ENCODE results near the gene CAMTA1. TPM values are rescaled to one million over a fixed set of nuclear protein-coding genes. Genes with fewer than 3 reads are reported as not detected.

CAMTA1 gene
- polyA plus RNA-seq, 2 donors = 61.1 to 75.0 TPM

GRCh38 chr1:7745783-7746182 lies 960.5 kb downstream of the CAMTA1 start:
- H3K27ac ChIP-seq (ENCODE audit: low read depth in 2 of 2, low read length in 1 of 2) = no peak overlapping the region
- 53 to 70% methylated on average over 10 of the region's 10 CpGs for WGBS, 2 donors
- no peak overlapping the region for H3K4me3 ChIP-seq (ENCODE audit: low read depth in 1 of 2, low read length in 2 of 2)
- no peaks in the 10 kb centered on the region for H3K27me3 ChIP-seq (ENCODE audit: control insufficient read depth in 1 of 2, insufficient read depth in 2 of 2, low read length in 2 of 2)
- H3K4me1 ChIP-seq (ENCODE audit: control insufficient read depth in 2 of 2, insufficient read depth in 2 of 2, low read length in 1 of 2) = no peaks in the 10 kb centered on the region
- H3K36me3 ChIP-seq (ENCODE audit: control insufficient read depth in 2 of 2, insufficient read depth in 2 of 2, low read length in 1 of 2) = no peaks in the 10 kb centered on the region
- no peaks in the 10 kb centered on the region for H3K9me3 ChIP-seq (ENCODE audit: control insufficient read depth in 2 of 2, insufficient read depth in 1 of 2, low read depth in 1 of 2, low read length in 1 of 2)

DNA sequence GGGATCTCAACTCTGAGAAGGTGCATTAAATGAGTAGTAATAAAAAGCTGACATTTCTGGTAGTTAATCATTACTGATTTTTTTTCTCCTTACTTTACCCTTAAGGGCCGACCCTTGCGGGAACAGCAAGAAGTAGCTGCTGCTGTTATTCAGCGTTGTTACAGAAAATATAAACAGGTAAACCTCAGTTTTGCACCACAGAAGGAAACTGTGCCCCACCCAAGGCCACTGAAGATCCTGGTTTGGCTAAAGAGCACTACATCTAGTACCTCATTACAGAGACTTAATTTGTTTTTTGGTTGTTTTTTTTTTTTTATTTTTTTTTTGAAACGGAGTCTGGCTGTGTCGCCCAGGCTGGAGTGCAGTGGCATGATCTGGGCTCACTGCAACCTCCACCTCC lies 962.4 kb downstream of the CAMTA1 start:
- no peak overlapping the region for H3K4me3 ChIP-seq (ENCODE audit: low read depth in 1 of 2, low read length in 2 of 2)
- 80 to 82% methylated on average over 5 of the region's 5 CpGs for WGBS, 2 donors
- H3K9me3 ChIP-seq (ENCODE audit: control insufficient read depth in 2 of 2, insufficient read depth in 1 of 2, low read depth in 1 of 2, low read length in 1 of 2) = no peaks in the 10 kb centered on the region
- no peaks in the 10 kb centered on the region for H3K27me3 ChIP-seq (ENCODE audit: control insufficient read depth in 1 of 2, insufficient read depth in 2 of 2, low read length in 2 of 2)
- H3K4me1 ChIP-seq (ENCODE audit: control insufficient read depth in 2 of 2, insufficient read depth in 2 of 2, low read length in 1 of 2) = no peaks in the 10 kb centered on the region
- H3K27ac ChIP-seq (ENCODE audit: low read depth in 2 of 2, low read length in 1 of 2) = no peak overlapping the region
- no peaks in the 10 kb centered on the region for H3K36me3 ChIP-seq (ENCODE audit: control insufficient read depth in 2 of 2, insufficient read depth in 2 of 2, low read length in 1 of 2)

GRCh38 chr1:7749126-7749525 lies 963.9 kb downstream of the CAMTA1 start:
- Histone ChIP-seq H3K27ac (ENCODE audit: low read depth in 2 of 2, low read length in 1 of 2) (no peak overlapping the region), H3K36me3 (ENCODE audit: control insufficient read depth in 2 of 2, insufficient read depth in 2 of 2, low read length in 1 of 2) (no peaks in the 10 kb centered on the region), H3K9me3 (ENCODE audit: control insufficient read depth in 2 of 2, insufficient read depth in 1 of 2, low read depth in 1 of 2, low read length in 1 of 2) (no peaks in the 10 kb centered on the region), H3K4me1 (ENCODE audit: control insufficient read depth in 2 of 2, insufficient read depth in 2 of 2, low read length in 1 of 2) (no peaks in the 10 kb centered on the region), H3K4me3 (ENCODE audit: low read depth in 1 of 2, low read length in 2 of 2) (no peak overlapping the region), H3K27me3 (ENCODE audit: control insufficient read depth in 1 of 2, insufficient read depth in 2 of 2, low read length in 2 of 2) (no peaks in the 10 kb centered on the region)
- WGBS, 2 donors = 51 to 60% methylated on average over 5 of the region's 5 CpGs

DNA sequence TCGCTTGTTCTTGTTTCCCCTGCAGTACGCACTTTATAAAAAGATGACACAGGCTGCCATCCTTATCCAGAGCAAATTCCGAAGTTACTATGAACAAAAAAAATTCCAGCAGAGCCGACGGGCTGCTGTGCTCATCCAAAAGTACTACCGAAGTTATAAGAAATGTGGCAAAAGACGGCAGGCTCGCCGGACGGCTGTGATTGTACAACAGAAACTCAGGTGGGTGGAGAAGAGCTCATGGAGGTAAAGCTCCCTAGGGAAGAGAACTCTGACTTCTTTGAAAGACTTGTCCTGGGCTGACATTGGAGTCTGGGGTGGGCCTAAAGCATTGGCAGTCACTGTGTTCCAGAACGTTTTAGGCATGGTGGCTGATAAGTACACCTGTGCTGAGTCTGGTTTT lies 965.9 kb downstream of the CAMTA1 start:
- Histone ChIP-seq H3K4me3 (ENCODE audit: low read depth in 1 of 2, low read length in 2 of 2) (no peak overlapping the region), H3K27me3 (ENCODE audit: control insufficient read depth in 1 of 2, insufficient read depth in 2 of 2, low read length in 2 of 2) (no peaks in the 10 kb centered on the region), H3K36me3 (ENCODE audit: control insufficient read depth in 2 of 2, insufficient read depth in 2 of 2, low read length in 1 of 2) (no peaks in the 10 kb centered on the region), H3K27ac (ENCODE audit: low read depth in 2 of 2, low read length in 1 of 2) (no peak overlapping the region), H3K4me1 (ENCODE audit: control insufficient read depth in 2 of 2, insufficient read depth in 2 of 2, low read length in 1 of 2) (no peaks in the 10 kb centered on the region), H3K9me3 (ENCODE audit: control insufficient read depth in 2 of 2, insufficient read depth in 1 of 2, low read depth in 1 of 2, low read length in 1 of 2) (no peaks in the 10 kb centered on the region)
- WGBS, 2 donors = 89 to 90% methylated on average over 11 of the region's 11 CpGs

GRCh38 chr1:7752512-7753417 lies 967.5 kb downstream of the CAMTA1 start:
- Histone ChIP-seq H3K4me1 (ENCODE audit: control insufficient read depth in 2 of 2, insufficient read depth in 2 of 2, low read length in 1 of 2) (no peaks in the 10 kb centered on the region), H3K27me3 (ENCODE audit: control insufficient read depth in 1 of 2, insufficient read depth in 2 of 2, low read length in 2 of 2) (no peaks in the 10 kb centered on the region), H3K36me3 (ENCODE audit: control insufficient read depth in 2 of 2, insufficient read depth in 2 of 2, low read length in 1 of 2) (no peaks in the 10 kb centered on the region), H3K27ac (ENCODE audit: low read depth in 2 of 2, low read length in 1 of 2) (no peak overlapping the region), H3K4me3 (ENCODE audit: low read depth in 1 of 2, low read length in 2 of 2) (peak overlapping the region in 1 of 2 donors; percentile 34), H3K9me3 (ENCODE audit: control insufficient read depth in 2 of 2, insufficient read depth in 1 of 2, low read depth in 1 of 2, low read length in 1 of 2) (no peaks in the 10 kb centered on the region)
- WGBS, 2 donors = 23 to 25% methylated on average over 18 of the region's 18 CpGs

GRCh38 chr1:7753641-7754040 lies 968.4 kb downstream of the CAMTA1 start:
- WGBS, 2 donors = 68 to 73% methylated on average over 3 of the region's 3 CpGs
- H3K4me1 ChIP-seq (ENCODE audit: control insufficient read depth in 2 of 2, insufficient read depth in 2 of 2, low read length in 1 of 2) = no peaks in the 10 kb centered on the region
- H3K4me3 ChIP-seq (ENCODE audit: low read depth in 1 of 2, low read length in 2 of 2) = no peak overlapping the region
- H3K27ac ChIP-seq (ENCODE audit: low read depth in 2 of 2, low read length in 1 of 2) = no peak overlapping the region
- no peaks in the 10 kb centered on the region for H3K36me3 ChIP-seq (ENCODE audit: control insufficient read depth in 2 of 2, insufficient read depth in 2 of 2, low read length in 1 of 2)
- H3K27me3 ChIP-seq (ENCODE audit: control insufficient read depth in 1 of 2, insufficient read depth in 2 of 2, low read length in 2 of 2) = no peaks in the 10 kb centered on the region
- H3K9me3 ChIP-seq (ENCODE audit: control insufficient read depth in 2 of 2, insufficient read depth in 1 of 2, low read depth in 1 of 2, low read length in 1 of 2) = no peaks in the 10 kb centered on the region

DNA sequence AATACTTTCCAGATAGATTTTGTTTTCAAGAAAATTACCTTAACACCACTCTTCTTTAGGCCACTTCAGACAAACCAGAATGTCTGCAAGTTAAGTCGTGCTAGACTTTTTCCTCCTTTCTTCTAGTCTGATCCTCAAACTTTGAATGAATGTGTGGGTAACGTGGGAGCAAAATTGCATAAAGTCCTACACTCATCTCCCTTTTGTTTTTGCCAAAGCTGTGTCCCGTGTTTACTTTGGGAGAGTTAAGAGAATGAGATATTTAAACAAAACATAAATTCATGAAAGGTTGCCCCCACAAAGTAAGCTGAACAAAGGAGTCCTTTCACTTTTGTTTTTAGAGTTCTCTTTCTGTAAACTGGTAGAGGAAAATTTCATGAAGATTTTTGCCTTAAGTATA lies 969.0 kb downstream of the CAMTA1 start:
- H3K9me3 ChIP-seq (ENCODE audit: control insufficient read depth in 2 of 2, insufficient read depth in 1 of 2, low read depth in 1 of 2, low read length in 1 of 2) = no peaks in the 10 kb centered on the region
- no peaks in the 10 kb centered on the region for H3K4me1 ChIP-seq (ENCODE audit: control insufficient read depth in 2 of 2, insufficient read depth in 2 of 2, low read length in 1 of 2)
- no peak overlapping the region for H3K27ac ChIP-seq (ENCODE audit: low read depth in 2 of 2, low read length in 1 of 2)
- 72 to 79% methylated on average over 3 of the region's 3 CpGs for WGBS, 2 donors
- H3K27me3 ChIP-seq (ENCODE audit: control insufficient read depth in 1 of 2, insufficient read depth in 2 of 2, low read length in 2 of 2) = no peaks in the 10 kb centered on the region
- H3K36me3 ChIP-seq (ENCODE audit: control insufficient read depth in 2 of 2, insufficient read depth in 2 of 2, low read length in 1 of 2) = no peaks in the 10 kb centered on the region
- H3K4me3 ChIP-seq (ENCODE audit: low read depth in 1 of 2, low read length in 2 of 2) = no peak overlapping the region

- Histone ChIP-seq H3K4me1 (ENCODE audit: control insufficient read depth in 2 of 2, insufficient read depth in 2 of 2, low read length in 1 of 2) (no peaks in the 10 kb centered on the region), H3K9me3 (ENCODE audit: control insufficient read depth in 2 of 2, insufficient read depth in 1 of 2, low read depth in 1 of 2, low read length in 1 of 2) (no peaks in the 10 kb centered on the region), H3K36me3 (ENCODE audit: control insufficient read depth in 2 of 2, insufficient read depth in 2 of 2, low read length in 1 of 2) (no peaks in the 10 kb centered on the region), H3K27ac (ENCODE audit: low read depth in 2 of 2, low read length in 1 of 2) (no peak overlapping the region), H3K27me3 (ENCODE audit: control insufficient read depth in 1 of 2, insufficient read depth in 2 of 2, low read length in 2 of 2) (no peaks in the 10 kb centered on the region), H3K4me3 (ENCODE audit: low read depth in 1 of 2, low read length in 2 of 2) (no peak overlapping the region)
- 44 to 45% methylated on average over 1 of the region's 1 CpG for WGBS, 2 donors
Observed at GRCh38 chr1:7755448-7755847, 970.2 kb downstream of the CAMTA1 start.

DNA sequence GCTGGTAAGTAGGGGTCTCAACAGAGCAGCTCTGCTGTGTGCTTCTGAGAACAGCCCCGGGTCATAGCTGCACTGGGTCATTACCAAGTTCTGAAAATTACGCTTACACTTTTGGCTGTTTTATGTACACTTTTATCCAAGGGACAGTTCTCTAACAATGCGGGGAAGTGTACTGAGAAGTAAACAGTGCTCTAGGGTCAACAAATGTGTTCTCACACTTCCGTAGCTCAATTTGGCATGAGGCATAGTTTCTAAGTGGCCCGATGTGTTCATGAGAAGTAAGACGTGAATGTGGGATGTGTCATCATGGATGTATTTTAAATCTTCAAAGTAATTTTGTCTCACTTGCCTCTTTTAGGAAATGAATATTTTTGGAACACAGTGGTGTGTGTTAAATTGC lies 975.0 kb downstream of the CAMTA1 start:
- no peaks in the 10 kb centered on the region for H3K9me3 ChIP-seq (ENCODE audit: control insufficient read depth in 2 of 2, insufficient read depth in 1 of 2, low read depth in 1 of 2, low read length in 1 of 2)
- H3K27ac ChIP-seq (ENCODE audit: low read depth in 2 of 2, low read length in 1 of 2) = no peak overlapping the region
- no peaks in the 10 kb centered on the region for H3K4me1 ChIP-seq (ENCODE audit: control insufficient read depth in 2 of 2, insufficient read depth in 2 of 2, low read length in 1 of 2)
- H3K27me3 ChIP-seq (ENCODE audit: control insufficient read depth in 1 of 2, insufficient read depth in 2 of 2, low read length in 2 of 2) = no peaks in the 10 kb centered on the region
- 74 to 75% methylated on average over 6 of the region's 6 CpGs for WGBS, 2 donors
- no peak overlapping the region for H3K4me3 ChIP-seq (ENCODE audit: low read depth in 1 of 2, low read length in 2 of 2)
- H3K36me3 ChIP-seq (ENCODE audit: control insufficient read depth in 2 of 2, insufficient read depth in 2 of 2, low read length in 1 of 2) = no peaks in the 10 kb centered on the region

DNA sequence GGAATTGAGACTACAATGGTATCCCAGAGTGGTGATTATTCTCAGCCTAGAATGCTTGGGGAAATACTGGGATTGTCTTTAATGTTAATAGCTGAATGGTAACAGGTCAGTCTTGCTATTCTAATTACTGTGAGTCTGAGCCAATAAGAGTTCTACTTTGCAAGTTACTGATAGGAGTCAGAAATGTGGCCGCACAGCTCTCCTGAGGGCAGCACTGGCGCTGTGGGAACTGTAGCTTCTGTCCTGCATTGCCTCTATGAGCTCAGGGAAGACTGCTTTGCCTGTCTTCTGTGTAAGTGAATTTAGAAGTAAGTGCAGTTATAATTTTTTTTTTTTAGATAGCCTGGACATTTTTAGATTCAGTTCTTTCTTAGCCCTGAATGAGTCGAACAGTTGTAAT lies 975.8 kb downstream of the CAMTA1 start:
- H3K27ac ChIP-seq (ENCODE audit: low read depth in 2 of 2, low read length in 1 of 2) = no peak overlapping the region

More for the DNA sequence above, 975.8 kb downstream of the CAMTA1 start:
- Histone ChIP-seq H3K4me3 (ENCODE audit: low read depth in 1 of 2, low read length in 2 of 2) (no peak overlapping the region), H3K4me1 (ENCODE audit: control insufficient read depth in 2 of 2, insufficient read depth in 2 of 2, low read length in 1 of 2) (no peaks in the 10 kb centered on the region), H3K36me3 (ENCODE audit: control insufficient read depth in 2 of 2, insufficient read depth in 2 of 2, low read length in 1 of 2) (no peaks in the 10 kb centered on the region), H3K27me3 (ENCODE audit: control insufficient read depth in 1 of 2, insufficient read depth in 2 of 2, low read length in 2 of 2) (no peaks in the 10 kb centered on the region), H3K9me3 (ENCODE audit: control insufficient read depth in 2 of 2, insufficient read depth in 1 of 2, low read depth in 1 of 2, low read length in 1 of 2) (no peaks in the 10 kb centered on the region)
- 79 to 88% methylated on average over 3 of the region's 3 CpGs for WGBS, 2 donors
